Keratinocyte (primary cell): ENCODE measurements around the gene ERO1B. TPM values are rescaled to one million over a fixed set of nuclear protein-coding genes. Genes with fewer than 3 reads are reported as not detected.

Source experiments
- DNase-seq: peaks from one replicate; pipeline ENCODE4 v3.0.0-alpha.2; 2011; ENCODE audit warnings: low read depth, missing footprints, low spot score
- FAIRE-seq: peaks from 2 replicates; lab custom pipeline; 2011; peaks lifted over from hg19 to GRCh38; lab: Jason Lieb, UNC
- H2AFZ ChIP-seq: 2 replicates; pipeline ENCODE4 v1.6.0; 2012; ENCODE audit warnings: low read length, control low read depth, inconsistent platforms; ENCODE audit not compliant: control insufficient read depth
- H3K27ac ChIP-seq: 2 replicates; pipeline ENCODE4 v1.5.1; 2011; ENCODE audit warnings: low read length; ENCODE audit not compliant: control insufficient read depth, insufficient read depth
- H3K27me3 ChIP-seq: 3 replicates; pipeline ENCODE4 v1.6.0; 2011; ENCODE audit warnings: low read length; ENCODE audit not compliant: control insufficient read depth, insufficient read depth; ENCODE audit errors: extremely low read depth
- H3K36me3 ChIP-seq, 2 experiments: 2 replicates in 1 of 2; 3 replicates in 1 of 2; pipeline ENCODE4 v1.5.1; 2011; ENCODE audit warnings: low read length in 2 of 2, mild to moderate bottlenecking in 1 of 2; ENCODE audit not compliant: control insufficient read depth in 2 of 2, insufficient read depth in 2 of 2; ENCODE audit errors: extremely low read depth in 1 of 2
- H3K4me1 ChIP-seq: 3 replicates; pipeline ENCODE4 v1.5.1; 2011; ENCODE audit warnings: low read length; ENCODE audit not compliant: control insufficient read depth, insufficient read depth; ENCODE audit errors: extremely low read depth
- H3K4me2 ChIP-seq: 3 replicates; pipeline ENCODE4 v1.6.0; 2011; ENCODE audit warnings: low read depth, low read length; ENCODE audit not compliant: control insufficient read depth, insufficient read depth; ENCODE audit errors: extremely low read depth
- H3K4me3 ChIP-seq, 3 experiments: fragments of 200-600 bp in 1 of 3; sonication (generic) in 1 of 3; 2 replicates in 2 of 3; 3 replicates in 1 of 3; pipeline ENCODE4 v1.5.1; 2011 to 2016; ENCODE audit warnings: low read length in 3 of 3, mild to moderate bottlenecking in 3 of 3, control low read depth in 2 of 3, inconsistent platforms in 1 of 3, low read depth in 1 of 3, mixed read lengths in 1 of 3, mixed run types in 1 of 3, moderate library complexity in 1 of 3; ENCODE audit not compliant: control insufficient read depth in 2 of 3, insufficient read depth in 2 of 3; ENCODE audit errors: extremely low read depth in 1 of 3
- H3K79me2 ChIP-seq: 2 replicates; pipeline ENCODE4 v1.6.0; 2012; ENCODE audit warnings: low read length; ENCODE audit not compliant: control insufficient read depth, insufficient read depth
- H3K9ac ChIP-seq: 3 replicates; pipeline ENCODE4 v1.6.0; 2011; ENCODE audit warnings: low read length; ENCODE audit not compliant: control insufficient read depth, insufficient read depth; ENCODE audit errors: extremely low read depth
- H3K9me1 ChIP-seq: 3 replicates; pipeline ENCODE4 v1.6.0; 2011; ENCODE audit warnings: low read length; ENCODE audit not compliant: control insufficient read depth, insufficient read depth; ENCODE audit errors: extremely low read depth
- H3K9me3 ChIP-seq: 2 replicates; pipeline ENCODE4 v1.5.1; 2012; ENCODE audit warnings: low read depth, low read length; ENCODE audit not compliant: control insufficient read depth
- H4K20me1 ChIP-seq: 3 replicates; pipeline ENCODE4 v1.6.0; 2011; ENCODE audit warnings: low read length; ENCODE audit not compliant: control insufficient read depth, insufficient read depth; ENCODE audit errors: extremely low read depth
- CTCF ChIP-seq, 3 experiments: IDR thresholded peaks in 1 of 3; conservative IDR thresholded peaks in 1 of 3; optimal IDR thresholded peaks in 1 of 3; 2 replicates in 2 of 3; 3 replicates in 1 of 3; pipeline versions ENCODE3 to v1.5.1; 2011; ENCODE audit warnings: low read length in 3 of 3, mild to moderate bottlenecking in 3 of 3, moderate library complexity in 2 of 3, control low read depth in 1 of 3, inconsistent platforms in 1 of 3; ENCODE audit not compliant: insufficient read depth in 2 of 3; ENCODE audit errors: extremely low read depth in 1 of 3
- EZH2 ChIP-seq: IDR thresholded peaks from one replicate; pipeline ENCODE4 v1.6.1; 2012; ENCODE audit warnings: inconsistent platforms, mild to moderate bottlenecking, low read length, moderate library complexity
- dilution Hi-C: fragments of 300-500 bp; cut with MboI; formaldehyde crosslinking; loops from one replicate; pipeline ENCODE4 v1.7.0; 2020; ENCODE audit warnings: low sequenced_read_pairs; ENCODE audit not compliant: extremely low pct_ligation_motif_present
- polyA plus RNA-seq, 5 experiments: library from polyadenylated mRNA; depleted of rRNA in 3 of 5; stranded (reverse) in 3 of 5; stranded (forward) in 1 of 5; unstranded in 1 of 5; fragments of >200 nt; gene quantifications; 1 replicate in 1 of 5; 2 replicates in 3 of 5; 3 replicates in 1 of 5; pipeline versions ENCODE4 v1.2.1 to v1.2.3, GENCODE V29; 2011 to 2012; ENCODE audit warnings: missing spikeins in 2 of 5, low read depth in 1 of 5, low replicate concordance in 1 of 5

The ERO1B gene
- polyA plus RNA-seq, 1 donor (not counting 4 experiments of a cell fraction or from before 2014, with no cell fraction given), result 3.1 TPM

GRCh38 chr1:236253119-236253518, 28.6 kb downstream of the ERO1B start:
- Histone ChIP-seq H3K4me1 (no peaks in the 10 kb centered on the region), H3K36me3 (no peaks in the 10 kb centered on the region), H3K4me3 (no peak overlapping the region), H3K4me2 (no peak overlapping the region), H3K79me2 (no peaks in the 10 kb centered on the region), H3K27me3 (no peaks in the 10 kb centered on the region), H3K9me3 (no peaks in the 10 kb centered on the region), H3K9me1 (no peaks in the 10 kb centered on the region), H3K9ac (no peak overlapping the region), H2AFZ (no peak overlapping the region), H4K20me1 (no peaks in the 10 kb centered on the region), H3K27ac (no peak overlapping the region)
- no peak for TF ChIP-seq CTCF (optimal IDR thresholded peaks at IDR 0.05 in 1 of 3, IDR thresholded peaks at IDR 0.05 in 1 of 3, conservative IDR thresholded peaks at IDR 0.05 in 1 of 3; ENCODE audit: extremely low read depth in 1 of 3, insufficient read depth in 2 of 3, low read length in 3 of 3)
- TF ChIP-seq EZH2, result no peak
- dilution Hi-C loops, result no loop called here
- FAIRE-seq (no peak), DNase-seq (no peak)

GRCh38 chr1:236251587-236251986, 30.2 kb downstream of the ERO1B start:
- FAIRE-seq, result no peak
- dilution Hi-C loops, result no loop called here
- no peak overlapping the region for H2AFZ ChIP-seq
- no peak for DNase-seq
- no peak overlapping the region for H3K4me3 ChIP-seq
- H4K20me1 ChIP-seq, result no peaks in the 10 kb centered on the region
- no peaks in the 10 kb centered on the region for H3K9me1 ChIP-seq
- no peak overlapping the region for H3K9ac ChIP-seq
- H3K36me3 ChIP-seq, result no peaks in the 10 kb centered on the region
- H3K27me3 ChIP-seq, result no peaks in the 10 kb centered on the region
- no peaks in the 10 kb centered on the region for H3K4me1 ChIP-seq
- no peaks in the 10 kb centered on the region for H3K79me2 ChIP-seq
- H3K27ac ChIP-seq, result no peak overlapping the region
- TF ChIP-seq EZH2, result no peak
- no peak for TF ChIP-seq CTCF (optimal IDR thresholded peaks at IDR 0.05 in 1 of 3, IDR thresholded peaks at IDR 0.05 in 1 of 3, conservative IDR thresholded peaks at IDR 0.05 in 1 of 3; ENCODE audit: extremely low read depth in 1 of 3, insufficient read depth in 2 of 3, low read length in 3 of 3)
- H3K9me3 ChIP-seq, result no peaks in the 10 kb centered on the region
- H3K4me2 ChIP-seq, result no peak overlapping the region
